Panc1 (cell line): ENCODE results near the gene TOGARAM2.

Experiments
- CTCF ChIP-seq: fragments of 450-650 bp; IDR thresholded peaks from 2 replicates; pipeline ENCODE4 v1.5.1; 2017; ENCODE audit warnings: mild to moderate bottlenecking
- POLR2AphosphoS5 ChIP-seq: IDR thresholded peaks from 2 replicates; pipeline ENCODE4 v1.6.1; 2012; ENCODE audit warnings: mild to moderate bottlenecking, low read depth, low read length, moderate library complexity
- SIN3A ChIP-seq: IDR thresholded peaks from 2 replicates; pipeline ENCODE4 v1.6.1; 2012; ENCODE audit warnings: low read depth, mild to moderate bottlenecking, low read length, moderate library complexity, borderline replicate concordance; ENCODE audit not compliant: insufficient read depth
- TCF7L2 ChIP-seq: IDR thresholded peaks from 2 replicates; pipeline ENCODE4 v1.6.1; 2011; ENCODE audit warnings: mild to moderate bottlenecking, low read depth, low read length, inconsistent platforms

GRCh38 chr2:29084554-29084953 lies 103.5 kb downstream of the TOGARAM2 start:
- no peak for TF ChIP-seq CTCF
- TF ChIP-seq SIN3A: no peak
- no peak for TF ChIP-seq TCF7L2
- no peak for TF ChIP-seq POLR2AphosphoS5
